ENCODE data around the gene CALCR. TPM values are rescaled to one million over a fixed set of nuclear protein-coding genes. Genes with fewer than 3 reads are reported as not detected.
"Not testable (repeated sequence)": the region's sequence is repeated elsewhere in the genome, so short reads cannot be mapped to it uniquely, and the experiment has no call there.

CALCR gene
- polyA plus RNA-seq (ENCODE audit: insufficient read length in 12 of 12): 10 to 100 TPM in 7 of 12 donors, 1 to 10 TPM in 4, not detected in 1; 4.9 to 14.2 (median 10.7) TPM
- long read RNA-seq, donor 1: 0 reads
- long read RNA-seq, donor 2, transcript CALCR-207 (14 exons, 3,525 nt): major isoform, 5 of 5 reads
- long read RNA-seq, donor 2, partial matches to known transcripts: 0 of 5 reads
- long read RNA-seq, donor 2, other reads (novel, unspliced or antisense): 0 of 5 reads
- long read RNA-seq, donor 3: 0 reads
- long read RNA-seq, donor 4: 0 reads
- long read RNA-seq, donor 5, partial matches to known transcripts: 0 of 3 reads
- long read RNA-seq, donor 5, other reads (novel, unspliced or antisense): 0 of 3 reads
- long read RNA-seq, donor 6: 0 reads
- long read RNA-seq, donor 7: 0 reads
- long read RNA-seq, donor 8, partial matches to known transcripts: 0 of 1 reads
- long read RNA-seq, donor 8, other reads (novel, unspliced or antisense): 0 of 1 reads
- long read RNA-seq, donor 9: 0 reads
- long read RNA-seq, donor 10: 0 reads
- long read RNA-seq, donor 11, partial matches to known transcripts: 0 of 2 reads
- long read RNA-seq, donor 11, other reads (novel, unspliced or antisense): 0 of 2 reads

DNA sequence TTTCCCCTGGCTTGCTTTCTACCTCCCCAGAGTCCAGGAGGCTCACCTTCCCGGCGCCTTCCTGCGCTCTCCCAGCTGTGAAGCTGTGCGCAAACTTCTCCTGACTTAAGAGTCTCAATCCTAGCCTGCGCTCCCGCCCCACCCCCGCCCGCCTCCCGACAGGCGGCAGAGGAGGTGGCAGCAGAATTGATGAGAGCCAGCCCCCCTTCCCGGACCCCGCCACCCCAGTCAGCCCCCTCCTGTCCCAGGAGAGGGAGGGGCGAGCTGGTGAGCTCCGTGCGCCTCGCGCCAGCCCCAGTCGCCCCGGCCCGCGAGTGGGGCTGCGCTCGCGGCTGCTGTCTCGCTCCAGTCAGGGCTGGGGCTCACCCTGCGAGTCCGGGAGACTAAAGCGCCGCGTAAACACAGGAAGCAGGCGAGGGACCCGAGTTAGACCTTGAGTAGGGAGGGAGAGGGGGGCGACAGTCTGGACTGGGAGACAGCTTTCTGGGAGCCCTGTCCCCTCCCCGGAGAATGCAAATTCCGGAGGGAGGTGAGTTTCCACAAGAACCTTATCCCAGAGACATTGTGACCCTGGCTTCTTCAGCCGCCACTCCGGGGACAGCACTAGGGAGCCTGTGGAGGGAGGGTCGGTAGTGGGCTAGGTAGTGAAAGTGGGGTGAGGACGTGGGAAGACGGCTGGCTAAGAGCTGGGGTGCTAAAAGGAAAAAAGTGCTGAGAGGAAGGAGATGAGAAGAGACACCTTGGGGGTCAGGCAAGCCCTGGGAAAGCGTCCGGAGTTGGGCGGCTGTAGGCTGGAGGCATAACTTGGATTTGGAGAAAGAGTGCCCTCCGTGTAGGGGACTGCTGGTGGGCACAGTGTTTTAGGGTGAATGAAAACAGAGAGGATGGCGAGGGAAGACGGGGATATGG lies at the start of gene CALCR:
TSS of gene CALCR (minus strand) at position 79 of the 909 bp plus-strand sequence. CDS start 87,743 bp downstream, outside the sequence.
- DNase-seq: no peak

DNA sequence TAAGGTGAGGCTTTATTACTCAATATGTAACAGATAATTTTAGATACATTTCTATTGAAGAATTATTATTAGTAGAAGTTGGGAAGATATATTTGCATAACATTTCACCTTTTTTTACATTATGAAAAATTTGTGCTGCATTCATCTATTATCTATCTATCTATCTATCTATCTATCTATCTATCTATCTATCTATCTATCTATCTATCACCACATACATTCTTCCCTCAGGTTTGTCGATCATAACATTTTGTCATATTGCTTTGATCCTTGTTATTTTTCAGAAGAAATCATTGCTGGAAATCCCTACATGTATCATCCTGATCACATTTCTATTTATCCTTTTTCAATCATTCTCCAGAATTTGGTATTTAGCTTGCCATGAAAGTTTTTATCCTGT lies 49.3 kb upstream of the CALCR start:
- no peak for DNase-seq

DNA sequence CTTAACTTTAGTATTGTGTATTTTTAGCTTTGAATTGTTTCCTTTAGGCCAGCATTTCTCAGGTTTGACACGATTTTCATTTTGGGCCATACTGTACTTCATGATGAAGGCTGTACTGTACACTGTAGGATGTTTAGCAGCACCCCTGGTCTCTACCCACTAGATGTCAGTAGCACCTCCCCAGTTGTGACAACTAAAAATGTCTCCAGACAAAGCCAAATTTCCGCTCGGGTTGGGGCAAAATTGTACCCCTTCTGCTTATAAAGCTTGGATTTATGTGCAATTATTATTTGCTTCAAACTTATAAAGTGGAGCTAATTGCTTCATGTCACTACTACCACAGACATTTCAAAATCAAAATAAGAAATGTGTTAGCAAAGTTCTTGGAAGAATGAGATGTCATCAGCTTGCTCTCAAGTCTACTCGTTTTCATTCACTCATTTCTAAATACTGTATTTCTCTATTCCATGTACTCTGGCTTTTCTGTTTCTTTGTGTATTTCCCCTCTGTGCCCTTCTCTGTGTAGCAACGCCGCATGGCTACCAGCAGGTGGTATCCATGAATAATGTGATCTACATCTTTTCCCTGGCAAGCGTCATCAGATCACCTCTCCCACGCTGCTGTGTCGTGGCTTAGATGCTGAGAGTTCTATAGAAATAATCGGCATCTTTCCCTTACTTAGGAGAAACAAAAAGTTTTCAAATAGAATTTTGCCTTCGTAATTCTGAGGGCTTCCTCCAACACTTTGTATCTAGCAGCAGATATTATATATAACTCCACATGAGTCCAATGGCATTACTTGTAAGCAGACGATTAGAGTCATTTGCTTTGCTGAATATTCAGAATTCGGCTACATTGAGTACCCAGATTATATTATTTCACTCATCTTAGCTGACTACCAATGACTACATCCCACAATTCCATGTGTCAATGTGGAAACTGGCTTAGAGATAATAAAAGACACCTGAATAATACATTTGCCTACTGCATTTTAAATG lies 47.8 kb upstream of the CALCR start:
- DNase-seq: no peak

DNA sequence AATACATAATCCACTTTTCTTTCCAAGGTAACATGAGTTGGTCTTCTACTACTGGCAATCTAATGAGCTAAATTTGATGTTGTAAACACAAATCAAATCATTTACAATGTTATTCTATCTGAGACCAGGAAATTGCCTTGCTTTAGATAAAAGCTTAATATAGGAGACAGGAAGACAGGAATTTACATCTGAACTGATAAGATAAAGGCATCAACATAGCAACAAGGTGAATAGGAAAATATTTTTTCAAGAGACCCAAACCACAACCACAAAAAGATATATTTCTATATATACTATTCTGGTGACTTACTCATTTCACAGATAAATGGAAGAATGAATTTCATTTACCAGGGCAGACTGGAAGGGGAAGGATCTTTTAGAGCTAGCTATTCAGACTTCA lies 46.3 kb upstream of the CALCR start:
- no peak for DNase-seq

DNA sequence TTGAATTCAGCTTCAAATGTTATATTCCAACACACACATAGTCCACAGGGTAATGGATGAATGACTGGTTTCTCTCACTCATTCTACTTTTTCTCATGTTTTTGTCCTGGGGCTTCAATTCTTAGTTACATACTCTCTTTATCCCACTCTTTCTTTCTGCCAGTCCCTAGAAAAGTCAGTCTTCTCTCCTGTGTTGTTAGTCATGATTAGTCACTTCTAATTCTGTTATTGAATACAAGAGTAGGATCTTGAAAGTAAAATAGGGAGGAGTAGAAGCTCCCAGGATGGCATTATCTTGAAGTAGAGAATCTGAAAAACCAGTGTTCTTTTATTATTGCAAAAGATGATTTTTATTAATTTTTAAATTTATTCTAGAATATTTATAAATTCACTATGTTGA lies 45.5 kb upstream of the CALCR start:
- DNase-seq: no peak

DNA sequence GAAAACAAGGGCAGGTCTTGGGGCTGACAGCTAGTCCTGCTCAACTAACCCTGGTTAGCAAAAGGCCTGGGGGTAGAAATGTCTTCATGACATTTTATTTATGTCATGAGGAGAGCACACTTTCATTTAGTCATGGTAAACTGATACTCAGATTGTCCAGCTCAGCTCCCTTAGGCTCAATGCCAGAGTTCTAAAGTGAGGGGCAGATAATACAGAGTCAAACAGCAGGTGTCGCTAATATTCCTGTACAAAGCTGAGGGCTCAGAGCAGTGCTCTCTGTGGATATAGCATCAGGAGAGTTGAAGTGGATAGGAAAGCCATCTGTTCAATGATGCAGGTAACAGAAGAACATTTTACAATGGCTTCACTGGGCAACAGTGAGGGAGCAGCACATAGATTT lies 26.8 kb upstream of the CALCR start:
- DNase-seq: no peak

DNA sequence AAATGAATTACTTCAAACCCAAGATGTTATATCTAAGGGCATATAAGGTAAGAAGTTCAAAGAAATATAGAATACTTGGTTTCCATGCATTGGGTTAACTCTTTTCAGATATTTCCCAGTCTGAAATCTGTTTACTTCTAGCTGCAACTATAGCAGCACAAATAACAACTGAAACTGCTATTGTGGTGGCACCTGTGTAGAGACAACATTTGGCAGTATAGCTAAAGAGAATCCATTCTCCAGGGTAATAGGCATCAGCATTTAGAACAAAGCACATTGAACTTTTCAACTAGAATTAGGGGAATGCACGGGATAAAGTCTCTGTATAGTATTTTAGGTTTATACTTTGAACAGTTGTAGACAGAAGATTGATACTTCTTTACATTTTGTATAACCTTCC lies 19.7 kb upstream of the CALCR start:
- no peak for DNase-seq

DNA sequence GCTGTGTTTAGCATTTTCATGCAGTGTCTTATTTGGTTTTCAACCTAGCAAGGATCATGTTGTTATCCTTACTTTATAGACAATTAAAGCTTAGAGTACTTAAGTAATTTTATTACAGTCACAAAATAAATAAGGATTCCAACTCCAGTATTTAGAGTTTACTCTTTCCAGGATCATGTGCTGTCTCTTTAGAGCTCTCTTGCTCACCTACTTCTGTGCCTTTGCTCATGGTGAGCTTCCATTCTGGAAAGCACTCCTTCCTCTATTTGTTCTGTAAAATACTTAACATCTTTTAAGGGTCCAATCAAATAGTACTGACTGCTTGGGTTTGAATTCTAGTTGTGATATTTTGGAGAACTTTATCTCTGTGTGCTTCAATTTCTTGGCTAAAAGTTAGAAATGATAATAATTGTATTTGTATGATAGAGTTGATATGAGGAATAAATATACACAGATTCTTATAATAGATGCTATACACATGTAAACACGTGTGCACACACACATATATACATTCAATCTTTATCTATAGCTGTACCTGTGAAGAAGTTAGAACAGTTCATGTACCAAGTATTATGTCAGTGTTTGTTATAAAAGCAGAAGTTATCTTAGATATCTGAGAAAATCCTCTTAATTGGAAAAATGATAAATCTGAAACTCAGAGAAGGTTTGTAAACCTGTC lies 18.2 kb upstream of the CALCR start:
- DNase-seq: no peak

DNA sequence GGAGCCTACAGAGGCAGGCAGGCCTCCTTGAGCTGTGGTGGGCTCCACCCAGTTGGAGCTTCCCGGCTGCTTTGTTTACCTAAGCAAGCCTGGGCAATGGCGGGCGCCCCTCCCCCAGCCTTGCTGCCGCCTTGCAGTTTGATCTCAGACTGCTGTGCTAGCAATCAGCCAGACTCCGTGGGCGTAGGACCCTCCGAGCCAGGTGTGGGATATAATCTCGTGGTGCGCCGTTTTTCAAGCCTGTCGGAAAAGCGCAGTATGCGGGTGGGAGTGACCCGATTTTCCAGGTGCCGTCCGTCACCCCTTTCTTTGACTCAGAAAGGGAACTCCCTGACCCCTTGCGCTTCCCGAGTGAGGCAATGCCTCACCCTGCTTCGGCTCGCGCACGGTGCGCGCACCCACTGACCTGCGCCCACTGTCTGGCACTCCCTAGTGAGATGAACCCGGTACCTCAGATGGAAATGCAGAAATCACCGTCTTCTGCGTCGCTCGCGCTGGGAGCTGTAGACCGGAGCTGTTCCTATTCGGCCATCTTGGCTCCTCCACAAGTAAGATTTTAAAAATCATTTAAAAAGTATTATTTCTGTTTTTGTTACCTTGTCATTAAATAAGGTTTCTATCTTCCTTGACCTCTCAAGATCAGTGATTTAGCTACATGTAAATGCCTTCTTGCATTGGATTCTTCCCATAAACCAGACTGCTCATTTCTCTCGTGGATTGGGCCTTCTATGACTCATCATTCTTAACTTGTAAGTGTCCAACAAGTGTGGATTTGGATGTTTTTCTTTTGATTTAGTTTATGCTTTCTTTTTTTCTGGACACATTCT lies 16.9 kb upstream of the CALCR start:
- DNase-seq: not testable (repeated sequence)

DNA sequence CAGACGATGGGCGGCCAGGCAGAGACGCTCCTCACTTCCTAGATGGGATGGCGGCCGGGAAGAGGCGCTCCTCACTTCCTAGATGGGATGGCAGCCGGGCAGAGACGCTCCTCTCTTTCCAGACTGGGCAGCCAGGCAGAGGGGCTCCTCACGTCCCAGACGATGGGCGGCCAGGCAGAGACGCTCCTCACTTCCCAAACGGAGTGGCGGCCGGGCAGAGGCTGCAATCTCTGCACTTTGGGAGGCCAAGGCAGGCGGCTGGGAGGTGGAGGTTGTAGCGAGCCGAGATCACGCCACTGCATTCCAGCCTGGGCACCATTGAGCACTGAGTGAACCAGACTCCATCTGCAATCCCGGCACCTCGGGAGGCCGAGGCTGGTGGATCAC lies 11.9 kb upstream of the CALCR start:
- not testable (repeated sequence) for DNase-seq

DNA sequence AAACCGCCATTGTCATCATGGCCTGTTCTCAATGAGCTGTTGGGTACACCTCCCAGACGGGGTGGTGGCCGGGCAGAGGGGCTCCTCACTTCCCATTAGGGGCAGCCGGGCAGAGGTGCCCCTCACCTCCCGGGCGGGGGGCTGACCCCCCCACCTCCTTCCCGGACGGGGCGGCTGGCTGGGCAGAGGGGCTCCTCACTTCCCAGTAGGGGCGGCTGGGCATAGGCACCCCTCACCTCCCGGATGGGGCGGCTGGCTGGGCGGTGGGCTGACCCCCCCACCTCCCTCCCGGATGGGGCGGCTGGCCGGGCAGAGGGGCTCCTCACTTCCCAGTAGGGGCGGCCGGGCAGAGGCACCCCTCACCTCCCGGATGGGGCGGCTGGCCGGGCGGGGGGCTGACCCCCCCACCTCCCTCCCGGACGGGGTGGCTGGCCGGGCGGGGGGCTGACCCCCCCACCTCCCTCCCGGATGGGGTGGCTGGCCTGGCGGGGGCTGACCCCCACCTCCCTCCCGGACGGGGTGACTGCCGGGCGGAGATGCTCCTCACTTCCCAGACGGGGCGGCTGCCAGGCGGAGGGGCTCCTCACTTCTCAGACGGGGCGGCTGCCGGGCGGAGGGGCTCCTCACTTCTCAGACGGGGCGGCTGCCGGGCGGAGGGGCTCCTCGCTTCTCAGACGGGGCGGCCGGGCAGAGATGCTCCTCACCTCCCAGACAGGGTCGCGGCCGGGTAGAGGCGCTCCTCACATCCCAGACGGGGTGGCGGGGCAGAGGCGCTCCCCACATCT lies 11.4 kb upstream of the CALCR start:
- DNase-seq: not testable (repeated sequence)

DNA sequence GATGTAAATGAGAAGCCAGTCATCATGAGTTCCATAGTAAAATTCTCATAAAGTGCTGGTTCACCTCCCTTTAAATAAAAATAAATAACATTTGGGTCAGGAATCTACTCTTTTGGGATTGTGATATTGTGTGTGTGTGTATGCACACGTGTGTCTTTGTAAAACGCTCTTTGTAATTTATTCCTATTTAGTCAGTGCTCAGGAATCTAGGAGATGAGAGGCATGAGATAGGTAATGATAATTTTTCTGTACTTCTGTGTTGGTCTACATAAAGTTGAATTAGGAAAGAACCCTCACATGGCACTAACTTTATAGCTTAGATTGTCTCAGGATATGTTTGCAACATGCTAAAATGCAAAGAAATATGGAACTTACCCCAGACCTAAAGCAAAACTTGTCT lies 4.9 kb upstream of the CALCR start:
- DNase-seq: no peak

DNA sequence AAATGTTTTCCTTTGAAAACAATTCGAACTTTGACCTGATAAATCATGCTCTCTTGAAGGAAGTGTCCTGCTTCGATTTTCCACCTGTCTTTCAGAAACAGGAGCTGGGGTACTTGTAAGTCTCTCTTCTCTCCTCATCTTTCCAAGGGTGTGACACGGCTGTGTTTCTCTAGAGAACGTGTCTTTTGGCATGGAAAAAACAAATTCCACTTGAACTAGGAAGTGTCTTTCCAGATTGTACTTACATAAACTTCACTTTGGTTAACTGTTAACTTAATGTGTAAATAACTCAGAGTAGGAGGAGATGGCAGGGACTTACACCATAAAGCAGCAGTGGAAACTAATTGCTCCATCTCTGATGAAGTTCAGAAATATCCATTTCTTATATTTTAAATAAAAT lies 4.2 kb upstream of the CALCR start:
- DNase-seq: no peak

DNA sequence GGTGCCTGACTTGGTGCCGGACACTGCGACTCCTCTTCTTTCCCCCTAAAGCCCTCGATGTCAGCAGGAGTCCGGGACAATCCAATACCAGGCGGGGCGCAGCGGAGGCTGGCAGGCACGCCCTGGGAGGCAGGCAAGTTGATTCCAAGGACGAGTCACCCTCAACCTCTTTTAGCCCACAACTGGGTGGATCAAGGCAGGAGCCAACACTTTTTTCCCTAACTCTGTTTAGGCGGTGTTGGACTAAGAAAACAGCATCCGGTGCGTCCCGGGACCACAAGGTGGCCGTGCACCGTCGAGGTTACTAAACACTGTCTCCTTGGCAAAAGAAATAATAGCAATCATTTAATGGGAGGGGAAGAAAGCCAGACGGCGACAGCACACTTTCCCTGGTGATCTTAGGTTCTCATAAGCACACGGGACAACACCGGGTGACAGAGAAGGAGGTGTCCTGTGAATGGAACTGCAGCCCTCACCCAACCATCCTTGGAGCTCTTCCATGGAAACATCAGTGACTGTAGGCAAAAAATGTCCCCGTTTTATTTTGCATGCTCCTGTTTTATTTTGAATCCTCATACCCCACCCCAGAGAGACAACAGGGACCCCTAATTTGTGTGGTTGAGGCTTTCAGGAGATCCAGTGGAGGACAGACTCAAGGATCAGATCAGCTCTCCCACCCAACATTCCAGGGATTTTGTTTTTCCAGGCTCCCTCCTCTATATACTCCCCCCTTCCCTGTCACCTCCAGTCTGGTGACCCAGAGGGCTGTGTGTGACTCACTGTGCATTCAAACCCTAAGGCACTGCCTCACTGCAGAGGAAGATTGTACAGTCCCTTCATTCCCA lies 1.3 kb upstream of the CALCR start:
- DNase-seq: no peak

DNA sequence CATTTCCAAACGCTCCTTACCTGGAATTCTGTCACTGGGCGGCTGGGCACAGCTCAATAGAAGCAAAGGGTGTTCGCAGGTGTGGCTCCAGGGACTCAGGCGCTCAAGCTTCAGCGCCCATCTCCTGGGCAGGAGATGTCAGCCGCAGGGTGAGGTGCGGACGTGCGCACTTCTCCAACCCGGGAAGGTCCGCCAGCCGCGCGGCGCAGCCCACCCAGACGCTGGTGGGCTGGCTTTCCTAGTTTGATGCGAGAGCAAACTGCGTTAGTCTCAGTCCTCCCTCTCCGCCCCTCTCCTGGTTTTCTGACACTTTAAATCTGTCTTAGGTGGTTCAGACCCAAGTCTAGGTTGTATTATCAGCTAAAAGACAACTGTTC lies 267 bp downstream of the CALCR start:
- no peak for DNase-seq

DNA sequence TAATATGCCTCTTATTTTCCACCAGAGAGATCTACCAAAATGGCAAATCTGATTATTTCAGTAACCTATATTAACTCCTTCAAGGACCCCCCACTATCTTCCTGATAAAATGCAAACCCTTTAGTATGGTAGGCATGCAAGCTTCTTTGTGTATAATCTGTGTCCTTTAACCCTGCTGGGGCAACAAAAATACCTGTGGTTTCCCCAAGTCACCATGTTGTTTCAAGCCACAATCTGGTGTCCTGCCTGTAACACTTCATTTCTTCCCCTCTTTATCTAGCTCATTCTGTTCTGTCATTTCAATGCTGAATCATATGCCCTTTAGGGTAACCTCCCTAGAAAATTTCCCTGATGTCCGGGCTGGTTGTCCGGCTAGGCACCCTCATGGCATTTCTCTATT lies 5.3 kb downstream of the CALCR start:
- no peak for DNase-seq

DNA sequence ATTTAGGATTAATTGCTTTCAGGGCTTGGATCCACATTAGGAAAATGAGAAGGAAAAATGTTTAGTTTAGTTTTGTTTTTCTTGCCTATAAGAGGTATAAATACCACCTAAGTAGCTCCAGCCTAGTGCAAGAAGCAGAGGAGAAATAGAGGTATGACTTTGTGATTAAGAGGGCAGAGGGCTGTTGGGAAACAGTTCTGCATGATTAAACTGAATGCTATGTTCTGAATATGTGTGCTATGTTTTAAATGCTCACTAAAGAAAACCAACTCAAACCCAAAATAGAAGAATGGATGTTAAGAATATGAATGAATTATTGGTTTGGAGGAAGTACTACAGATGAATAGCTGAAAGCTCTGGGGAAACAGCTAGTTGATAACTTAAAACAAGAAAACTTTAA lies 7.6 kb downstream of the CALCR start:
- no peak for DNase-seq

DNA sequence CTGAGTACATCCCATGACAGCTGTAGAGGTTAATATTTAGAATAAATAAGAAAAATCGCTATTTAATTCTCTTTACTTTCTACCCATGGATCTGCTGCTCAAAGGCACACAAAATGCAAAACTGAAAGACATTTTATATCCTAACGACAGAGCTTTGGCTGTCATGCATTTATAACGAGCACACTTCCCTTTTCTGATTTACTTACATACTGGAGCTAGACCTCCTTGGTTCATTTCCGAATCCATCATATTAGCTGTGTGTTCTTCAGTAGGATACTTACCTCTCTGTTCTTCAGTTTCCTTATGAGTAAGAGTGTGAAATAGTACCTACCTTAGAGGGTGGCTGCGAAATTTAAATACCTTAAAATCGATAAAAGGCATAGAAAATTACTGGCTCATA lies 10.9 kb downstream of the CALCR start:
- no peak for DNase-seq

All from muscle of arm (tissue), 14 donors.